Lower leg skin (tissue), 4 donors: ENCODE data around the gene LGR4. TPM values are rescaled to one million over a fixed set of nuclear protein-coding genes. Genes with fewer than 3 reads are reported as not detected.

Source experiments
- DNase-seq, 2 donors: peaks; one replicate each; pipeline ENCODE4 v3.0.0-alpha.2; 2019; ENCODE audit warnings: low spot score in 2 of 2
- H3K4me3 ChIP-seq: fragments of 200-600 bp; sonication (generic); 2 replicates; pipeline ENCODE4 v1.5.1; 2017; ENCODE audit warnings: mild to moderate bottlenecking, low read depth; ENCODE audit not compliant: poor library complexity, severe bottlenecking
- CTCF ChIP-seq, 3 donors: fragments of 450-650 bp; IDR thresholded peaks; one replicate each; pipeline ENCODE4 v1.5.1; 2016; ENCODE audit warnings: antibody characterized with exemption in 3 of 3, mild to moderate bottlenecking in 3 of 3, moderate library complexity in 2 of 3
- POLR2A ChIP-seq, 2 donors: fragments of 450-650 bp; IDR thresholded peaks; one replicate each; pipeline ENCODE4 v1.6.1; 2016 to 2017; ENCODE audit warnings: antibody characterized with exemption in 2 of 2, mild to moderate bottlenecking in 1 of 2, moderate library complexity in 1 of 2
- WGBS, 2 donors: methylation state at CpG; one replicate each; pipeline ENCODE4 v1.1.5; 2018; 5-methylcytosine and 5-hydroxymethylcytosine counted together
- intact Hi-C: fragments of 100-400 bp; cut with DNase I; formaldehyde crosslinking; loops from one replicate; pipeline ENCODE4 v1.15.0; 2023; ENCODE audit warnings: low total_unique reads
- total RNA-seq, 4 donors: library from RNA; depleted of rRNA; stranded (reverse); fragments of >200 nt; gene quantifications; one replicate each; pipeline ENCODE4 v1.1.0, GENCODE V29; 2016

Gene LGR4
- total RNA-seq, 4 donors from 2014 or later: 32.0 to 70.2 (median 50.4) TPM

- intact Hi-C loops: no loop called here
- no peak for DNase-seq
- TF ChIP-seq CTCF (IDR thresholded peaks at IDR 0.05) (no peak), POLR2A (IDR thresholded peaks at IDR 0.05) (no peak)
- no peak overlapping the region for H3K4me3 ChIP-seq
- WGBS, 2 donors: 46 to 57% methylated on average over 2 of the region's 2 CpGs
These were observed 8.3 kb downstream of the LGR4 start for GRCh38 chr11:27464289-27464696.

GRCh38 chr11:27462543-27462942, 10.0 kb downstream of the LGR4 start:
- DNase-seq: no peak
- intact Hi-C loops: no loop called here
- WGBS, 2 donors: 44 to 55% methylated on average over 5 of the region's 5 CpGs
- TF ChIP-seq CTCF (IDR thresholded peaks at IDR 0.05) (no peak), POLR2A (IDR thresholded peaks at IDR 0.05) (no peak)
- H3K4me3 ChIP-seq: no peak overlapping the region

- DNase-seq: no peak
- intact Hi-C loops: no loop called here
- H3K4me3 ChIP-seq: no peak overlapping the region
- no peak for TF ChIP-seq CTCF (IDR thresholded peaks at IDR 0.05)
- no peak for TF ChIP-seq POLR2A (IDR thresholded peaks at IDR 0.05)
- WGBS, 2 donors: 87 to 88% methylated on average over 5 of the region's 5 CpGs
These were observed 12.2 kb downstream of the LGR4 start for GRCh38 chr11:27460158-27460978.

DNA sequence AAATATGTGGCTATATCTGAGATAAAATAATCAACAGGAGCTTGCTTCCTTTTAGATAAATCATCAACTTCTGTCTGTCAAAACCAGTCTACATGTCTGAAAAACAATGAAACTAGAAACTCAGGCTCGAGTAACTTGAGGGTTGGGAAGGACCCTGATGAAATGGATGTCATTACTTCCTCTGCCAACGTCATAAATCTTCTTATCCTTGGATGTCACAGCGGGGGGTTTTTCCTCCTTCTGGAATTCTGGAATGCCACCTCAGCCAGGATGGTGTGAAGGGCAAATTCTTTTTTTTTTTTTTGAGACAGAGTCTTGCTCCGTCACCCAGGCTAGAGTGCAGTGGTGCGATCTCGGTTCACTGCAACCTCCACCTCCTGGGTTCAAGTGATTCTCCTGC, 13.4 kb downstream of the LGR4 start:
- intact Hi-C loops: no loop called here
- WGBS, 2 donors: 70 to 72% methylated on average over 6 of the region's 6 CpGs
- TF ChIP-seq CTCF (IDR thresholded peaks at IDR 0.05): no peak
- TF ChIP-seq POLR2A (IDR thresholded peaks at IDR 0.05): no peak
- no peak for DNase-seq
- H3K4me3 ChIP-seq: no peak overlapping the region

DNA sequence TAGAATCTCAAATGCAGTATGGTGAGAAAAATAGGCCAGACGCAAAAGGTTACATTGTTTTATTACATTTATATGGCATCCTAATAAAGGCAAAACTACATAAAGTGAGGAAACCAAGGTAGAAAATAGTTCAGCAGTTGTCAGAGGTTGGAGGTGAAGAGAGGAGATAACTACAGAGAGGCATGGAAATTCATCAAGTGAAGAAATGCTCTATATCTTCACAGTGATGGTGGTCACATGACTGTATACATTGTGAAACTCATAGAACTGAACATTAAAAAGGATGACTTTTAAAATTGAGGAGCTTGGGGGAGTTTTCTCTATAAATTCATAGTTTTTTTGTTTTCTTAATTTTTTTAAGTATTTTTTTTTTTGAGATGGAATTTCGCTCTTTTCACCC, 14.4 kb downstream of the LGR4 start:
- no peak overlapping the region for H3K4me3 ChIP-seq
- 95 to 96% methylated on average over 2 of the region's 2 CpGs for WGBS, 2 donors
- DNase-seq: no peak
- intact Hi-C loops: no loop called here
- TF ChIP-seq CTCF (IDR thresholded peaks at IDR 0.05): no peak
- no peak for TF ChIP-seq POLR2A (IDR thresholded peaks at IDR 0.05)
